GM12878 (cell line): ENCODE results near the gene TCF25. TPM values are rescaled to one million over a fixed set of nuclear protein-coding genes. Genes with fewer than 3 reads are reported as not detected.

Experiments
- BCL11A ChIP-seq: IDR thresholded peaks from 2 replicates; pipeline ENCODE4 v1.6.1; 2011; ENCODE audit warnings: low read depth, low read length
- CBFB ChIP-seq: IDR thresholded peaks from 2 replicates; pipeline ENCODE4 v1.6.1; 2016; ENCODE audit warnings: antibody characterized with exemption, low read depth
- HDAC6 ChIP-seq: fragments of 200-600 bp; sonication (generic); IDR thresholded peaks from one replicate; pipeline ENCODE4 v1.8.0; 2017; ENCODE audit warnings: antibody characterized with exemption; ENCODE audit not compliant: unreplicated experiment
- NBN ChIP-seq: fragments of 450-650 bp; IDR thresholded peaks from 2 replicates; pipeline ENCODE4 v1.6.1; 2016
- NFYA ChIP-seq: IDR thresholded peaks from 2 replicates; pipeline ENCODE4 v1.6.1; 2011; ENCODE audit warnings: low read depth, mild to moderate bottlenecking, low read length, improper control_type of control experiment, borderline replicate concordance
- PML ChIP-seq: IDR thresholded peaks from 2 replicates; pipeline ENCODE4 v1.6.1; 2012; ENCODE audit warnings: low read length, inconsistent platforms
- SREBF2 ChIP-seq: IDR thresholded peaks from 2 replicates; pipeline ENCODE4 v1.6.1; 2012; ENCODE audit warnings: mild to moderate bottlenecking, low read length
- YY1 ChIP-seq: IDR thresholded peaks from 2 replicates; pipeline ENCODE4 v1.6.1; 2011; ENCODE audit warnings: low read depth, mild to moderate bottlenecking, low read length
- ZNF207 ChIP-seq: fragments of 450-650 bp; IDR thresholded peaks from 2 replicates; pipeline ENCODE4 v1.6.1; 2014; ENCODE audit warnings: antibody characterized with exemption, mild to moderate bottlenecking, borderline replicate concordance
- ZNF24 ChIP-seq: fragments of 450-650 bp; IDR thresholded peaks from 2 replicates; pipeline ENCODE4 v1.6.1; 2017; ENCODE audit warnings: antibody characterized with exemption, mild to moderate bottlenecking
- polyA plus RNA-seq, 11 experiments: library from polyadenylated mRNA; depleted of rRNA in 4 of 11; unstranded in 6 of 11; stranded (reverse) in 5 of 11; fragments of >200 nt; fragmentation: Nextera tagmentation in 4 of 11; fragmentation: Illumina TruSeq in 1 of 11; extraction: Ambion mirVana in 4 of 11; extraction: Trizol in 1 of 11; gene quantifications; 1 replicate in 1 of 11; 2 replicates in 10 of 11; pipeline versions ENCODE4 v1.2.1 to v1.2.3, GENCODE V29; 2011 to 2016; ENCODE audit warnings: inconsistent platforms in 2 of 11, missing spikeins in 2 of 11, low read depth in 1 of 11
- total RNA-seq, 4 experiments: library from RNA; depleted of rRNA in 3 of 4; stranded (reverse); fragments of >200 nt in 3 of 4; fragmentation: Illumina TruSeq in 1 of 4; extraction: Trizol in 1 of 4; gene quantifications; 2 replicates each; pipeline versions ENCODE4 v1.2.1 to v1.2.3, GENCODE V29; 2013 to 2021
- TF ChIP-seq, protein P1 (sequence below): fragments of 450-650 bp; formaldehyde crosslinking; IDR thresholded peaks from 2 replicates; pipeline ENCODE4 v1.4.0; 2022; ENCODE audit warnings: mild to moderate bottlenecking, moderate library complexity
- TF ChIP-seq, protein P2 (sequence below): fragments of 450-650 bp; IDR thresholded peaks from 2 replicates; pipeline ENCODE4 v1.6.1; 2016; ENCODE audit warnings: mild to moderate bottlenecking
- TF ChIP-seq, protein P3 (sequence below): IDR thresholded peaks from 2 replicates; pipeline ENCODE4 v1.6.1; 2012; ENCODE audit warnings: improper control_type of control experiment, low read depth, low read length; ENCODE audit not compliant: insufficient replicate concordance
- TF ChIP-seq, protein P4 (sequence below): fragments of 450-650 bp; IDR thresholded peaks from 2 replicates; pipeline ENCODE4 v1.6.1; 2016; ENCODE audit warnings: mild to moderate bottlenecking, moderate library complexity, borderline replicate concordance
- TF ChIP-seq, protein P5 (sequence below): IDR thresholded peaks from 2 replicates; pipeline ENCODE4 v1.6.1; 2011; ENCODE audit warnings: mild to moderate bottlenecking, low read depth, low read length, moderate library complexity; ENCODE audit not compliant: insufficient replicate concordance

Gene TCF25
- total and polyA plus RNA-seq, 10 of the 15 experiments (the other 5 are each of a cell fraction or from before 2014, with no cell fraction given) = 8.4 to 130 (median 89.4) TPM

DNA sequence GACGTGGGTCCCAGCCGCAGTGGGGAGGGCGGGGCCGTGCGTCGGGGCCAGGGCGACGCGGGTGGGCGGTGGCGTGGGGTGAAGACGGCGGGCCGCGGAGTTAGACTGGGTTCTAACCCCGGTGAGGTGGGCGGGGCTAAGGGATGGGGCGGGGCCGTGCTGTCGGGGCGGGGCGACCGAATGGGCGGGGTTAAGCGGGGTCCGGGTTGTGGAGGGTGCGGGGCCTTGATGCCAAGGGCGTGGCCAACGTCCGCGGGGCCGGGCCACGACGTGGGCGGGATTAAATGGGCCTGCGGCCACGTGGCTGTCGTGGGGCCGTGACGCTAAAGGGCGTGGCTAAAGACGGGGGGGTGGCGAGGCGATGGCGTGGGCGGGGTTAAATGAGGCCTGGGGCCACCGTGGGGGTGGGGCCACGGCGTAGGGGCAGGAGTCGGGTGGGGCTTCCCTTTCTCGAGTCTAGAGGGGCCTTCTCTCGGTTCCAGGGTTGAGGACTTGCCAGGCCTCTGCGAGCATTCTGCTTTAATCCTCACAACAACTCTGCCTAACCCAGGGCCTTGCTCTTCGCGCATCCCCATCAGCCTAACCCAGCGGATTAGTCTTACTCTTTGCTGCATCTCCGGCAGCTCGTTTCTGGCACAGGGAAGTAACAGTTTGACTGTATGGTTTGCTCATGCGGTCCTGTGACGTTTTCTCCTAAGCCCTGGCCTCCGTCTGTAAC is 739 bp downstream of the TCF25 start (continued):
- TF ChIP-seq, protein P1, sequence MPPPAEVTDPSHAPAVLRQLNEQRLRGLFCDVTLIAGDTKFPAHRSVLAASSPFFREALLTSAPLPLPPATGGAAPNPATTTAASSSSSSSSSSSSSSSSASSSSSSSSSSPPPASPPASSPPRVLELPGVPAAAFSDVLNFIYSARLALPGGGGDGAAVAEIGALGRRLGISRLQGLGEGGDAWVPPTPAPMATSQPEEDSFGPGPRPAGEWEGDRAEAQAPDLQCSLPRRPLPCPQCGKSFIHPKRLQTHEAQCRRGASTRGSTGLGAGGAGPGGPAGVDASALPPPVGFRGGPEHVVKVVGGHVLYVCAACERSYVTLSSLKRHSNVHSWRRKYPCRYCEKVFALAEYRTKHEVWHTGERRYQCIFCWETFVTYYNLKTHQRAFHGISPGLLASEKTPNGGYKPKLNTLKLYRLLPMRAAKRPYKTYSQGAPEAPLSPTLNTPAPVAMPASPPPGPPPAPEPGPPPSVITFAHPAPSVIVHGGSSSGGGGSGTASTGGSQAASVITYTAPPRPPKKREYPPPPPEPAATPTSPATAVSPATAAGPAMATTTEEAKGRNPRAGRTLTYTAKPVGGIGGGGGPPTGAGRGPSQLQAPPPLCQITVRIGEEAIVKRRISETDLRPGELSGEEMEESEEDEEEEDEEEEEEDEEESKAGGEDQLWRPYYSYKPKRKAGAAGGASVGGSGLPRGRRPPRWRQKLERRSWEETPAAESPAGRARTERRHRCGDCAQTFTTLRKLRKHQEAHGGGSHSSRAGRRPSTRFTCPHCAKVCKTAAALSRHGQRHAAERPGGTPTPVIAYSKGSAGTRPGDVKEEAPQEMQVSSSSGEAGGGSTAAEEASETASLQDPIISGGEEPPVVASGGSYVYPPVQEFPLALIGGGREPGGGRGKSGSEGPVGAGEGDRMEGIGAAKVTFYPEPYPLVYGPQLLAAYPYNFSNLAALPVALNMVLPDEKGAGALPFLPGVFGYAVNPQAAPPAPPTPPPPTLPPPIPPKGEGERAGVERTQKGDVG (CRISPR knock-in tag) = no peak
- TF ChIP-seq ZNF24 = no peak
- TF ChIP-seq, protein P2, sequence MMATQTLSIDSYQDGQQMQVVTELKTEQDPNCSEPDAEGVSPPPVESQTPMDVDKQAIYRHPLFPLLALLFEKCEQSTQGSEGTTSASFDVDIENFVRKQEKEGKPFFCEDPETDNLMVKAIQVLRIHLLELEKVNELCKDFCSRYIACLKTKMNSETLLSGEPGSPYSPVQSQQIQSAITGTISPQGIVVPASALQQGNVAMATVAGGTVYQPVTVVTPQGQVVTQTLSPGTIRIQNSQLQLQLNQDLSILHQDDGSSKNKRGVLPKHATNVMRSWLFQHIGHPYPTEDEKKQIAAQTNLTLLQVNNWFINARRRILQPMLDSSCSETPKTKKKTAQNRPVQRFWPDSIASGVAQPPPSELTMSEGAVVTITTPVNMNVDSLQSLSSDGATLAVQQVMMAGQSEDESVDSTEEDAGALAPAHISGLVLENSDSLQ = no peak
- TF ChIP-seq SREBF2 = no peak
- TF ChIP-seq, protein P3, sequence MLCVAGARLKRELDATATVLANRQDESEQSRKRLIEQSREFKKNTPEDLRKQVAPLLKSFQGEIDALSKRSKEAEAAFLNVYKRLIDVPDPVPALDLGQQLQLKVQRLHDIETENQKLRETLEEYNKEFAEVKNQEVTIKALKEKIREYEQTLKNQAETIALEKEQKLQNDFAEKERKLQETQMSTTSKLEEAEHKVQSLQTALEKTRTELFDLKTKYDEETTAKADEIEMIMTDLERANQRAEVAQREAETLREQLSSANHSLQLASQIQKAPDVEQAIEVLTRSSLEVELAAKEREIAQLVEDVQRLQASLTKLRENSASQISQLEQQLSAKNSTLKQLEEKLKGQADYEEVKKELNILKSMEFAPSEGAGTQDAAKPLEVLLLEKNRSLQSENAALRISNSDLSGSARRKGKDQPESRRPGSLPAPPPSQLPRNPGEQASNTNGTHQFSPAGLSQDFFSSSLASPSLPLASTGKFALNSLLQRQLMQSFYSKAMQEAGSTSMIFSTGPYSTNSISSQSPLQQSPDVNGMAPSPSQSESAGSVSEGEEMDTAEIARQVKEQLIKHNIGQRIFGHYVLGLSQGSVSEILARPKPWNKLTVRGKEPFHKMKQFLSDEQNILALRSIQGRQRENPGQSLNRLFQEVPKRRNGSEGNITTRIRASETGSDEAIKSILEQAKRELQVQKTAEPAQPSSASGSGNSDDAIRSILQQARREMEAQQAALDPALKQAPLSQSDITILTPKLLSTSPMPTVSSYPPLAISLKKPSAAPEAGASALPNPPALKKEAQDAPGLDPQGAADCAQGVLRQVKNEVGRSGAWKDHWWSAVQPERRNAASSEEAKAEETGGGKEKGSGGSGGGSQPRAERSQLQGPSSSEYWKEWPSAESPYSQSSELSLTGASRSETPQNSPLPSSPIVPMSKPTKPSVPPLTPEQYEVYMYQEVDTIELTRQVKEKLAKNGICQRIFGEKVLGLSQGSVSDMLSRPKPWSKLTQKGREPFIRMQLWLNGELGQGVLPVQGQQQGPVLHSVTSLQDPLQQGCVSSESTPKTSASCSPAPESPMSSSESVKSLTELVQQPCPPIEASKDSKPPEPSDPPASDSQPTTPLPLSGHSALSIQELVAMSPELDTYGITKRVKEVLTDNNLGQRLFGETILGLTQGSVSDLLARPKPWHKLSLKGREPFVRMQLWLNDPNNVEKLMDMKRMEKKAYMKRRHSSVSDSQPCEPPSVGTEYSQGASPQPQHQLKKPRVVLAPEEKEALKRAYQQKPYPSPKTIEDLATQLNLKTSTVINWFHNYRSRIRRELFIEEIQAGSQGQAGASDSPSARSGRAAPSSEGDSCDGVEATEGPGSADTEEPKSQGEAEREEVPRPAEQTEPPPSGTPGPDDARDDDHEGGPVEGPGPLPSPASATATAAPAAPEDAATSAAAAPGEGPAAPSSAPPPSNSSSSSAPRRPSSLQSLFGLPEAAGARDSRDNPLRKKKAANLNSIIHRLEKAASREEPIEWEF = no peak
- no peak for TF ChIP-seq BCL11A
- TF ChIP-seq CBFB = no peak
- 0 out of 2 replicates have a peak, but pooled peaks have one; percentile 3 for TF ChIP-seq YY1
- TF ChIP-seq PML = no peak
- TF ChIP-seq HDAC6 = no peak
- TF ChIP-seq, protein P4, sequence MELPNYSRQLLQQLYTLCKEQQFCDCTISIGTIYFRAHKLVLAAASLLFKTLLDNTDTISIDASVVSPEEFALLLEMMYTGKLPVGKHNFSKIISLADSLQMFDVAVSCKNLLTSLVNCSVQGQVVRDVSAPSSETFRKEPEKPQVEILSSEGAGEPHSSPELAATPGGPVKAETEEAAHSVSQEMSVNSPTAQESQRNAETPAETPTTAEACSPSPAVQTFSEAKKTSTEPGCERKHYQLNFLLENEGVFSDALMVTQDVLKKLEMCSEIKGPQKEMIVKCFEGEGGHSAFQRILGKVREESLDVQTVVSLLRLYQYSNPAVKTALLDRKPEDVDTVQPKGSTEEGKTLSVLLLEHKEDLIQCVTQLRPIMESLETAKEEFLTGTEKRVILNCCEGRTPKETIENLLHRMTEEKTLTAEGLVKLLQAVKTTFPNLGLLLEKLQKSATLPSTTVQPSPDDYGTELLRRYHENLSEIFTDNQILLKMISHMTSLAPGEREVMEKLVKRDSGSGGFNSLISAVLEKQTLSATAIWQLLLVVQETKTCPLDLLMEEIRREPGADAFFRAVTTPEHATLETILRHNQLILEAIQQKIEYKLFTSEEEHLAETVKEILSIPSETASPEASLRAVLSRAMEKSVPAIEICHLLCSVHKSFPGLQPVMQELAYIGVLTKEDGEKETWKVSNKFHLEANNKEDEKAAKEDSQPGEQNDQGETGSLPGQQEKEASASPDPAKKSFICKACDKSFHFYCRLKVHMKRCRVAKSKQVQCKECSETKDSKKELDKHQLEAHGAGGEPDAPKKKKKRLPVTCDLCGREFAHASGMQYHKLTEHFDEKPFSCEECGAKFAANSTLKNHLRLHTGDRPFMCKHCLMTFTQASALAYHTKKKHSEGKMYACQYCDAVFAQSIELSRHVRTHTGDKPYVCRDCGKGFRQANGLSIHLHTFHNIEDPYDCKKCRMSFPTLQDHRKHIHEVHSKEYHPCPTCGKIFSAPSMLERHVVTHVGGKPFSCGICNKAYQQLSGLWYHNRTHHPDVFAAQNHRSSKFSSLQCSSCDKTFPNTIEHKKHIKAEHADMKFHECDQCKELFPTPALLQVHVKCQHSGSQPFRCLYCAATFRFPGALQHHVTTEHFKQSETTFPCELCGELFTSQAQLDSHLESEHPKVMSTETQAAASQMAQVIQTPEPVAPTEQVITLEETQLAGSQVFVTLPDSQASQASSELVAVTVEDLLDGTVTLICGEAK = no peak
- TF ChIP-seq, protein P5, sequence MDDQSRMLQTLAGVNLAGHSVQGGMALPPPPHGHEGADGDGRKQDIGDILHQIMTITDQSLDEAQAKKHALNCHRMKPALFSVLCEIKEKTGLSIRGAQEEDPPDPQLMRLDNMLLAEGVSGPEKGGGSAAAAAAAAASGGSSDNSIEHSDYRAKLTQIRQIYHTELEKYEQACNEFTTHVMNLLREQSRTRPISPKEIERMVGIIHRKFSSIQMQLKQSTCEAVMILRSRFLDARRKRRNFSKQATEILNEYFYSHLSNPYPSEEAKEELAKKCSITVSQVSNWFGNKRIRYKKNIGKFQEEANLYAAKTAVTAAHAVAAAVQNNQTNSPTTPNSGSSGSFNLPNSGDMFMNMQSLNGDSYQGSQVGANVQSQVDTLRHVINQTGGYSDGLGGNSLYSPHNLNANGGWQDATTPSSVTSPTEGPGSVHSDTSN = peak; percentile 20
- peak; percentile 48; the same call in 1 of the 2 replicates for TF ChIP-seq NBN
- TF ChIP-seq ZNF207 = no peak
- TF ChIP-seq NFYA = no peak
